Activated B cell treated with CpG ODN at 0.5 μM for 24 hours (primary cell): ENCODE results near the gene TXNDC5. TPM values are rescaled to one million over a fixed set of nuclear protein-coding genes. Genes with fewer than 3 reads are reported as not detected.

Experiments
- ATAC-seq: fragments of 200-7000 bp; cut with Tn5 transposase; one replicate; pipeline ENCODE4 v1.10.0; 2021; ENCODE audit warnings: low read depth, mild to moderate bottlenecking, moderate library complexity
- CTCF ChIA-PET: fragments of 350-600 bp; sonication (Branson Sonifier 250); formaldehyde crosslinking; loops from one replicate; lab custom pipeline; 2021; ENCODE audit warnings: antibody characterized with exemption; lab: Charles Lee
- POLR2A ChIA-PET: fragments of 350-600 bp; sonication (Branson Sonifier 250); formaldehyde crosslinking; loops from one replicate; lab custom pipeline; 2021; ENCODE audit warnings: antibody characterized with exemption; lab: Charles Lee
- DNase-seq: peaks from one replicate; pipeline ENCODE4 v3.0.0; 2022
- H3K27ac Mint-ChIP-seq: one replicate; pipeline ENCODE4 v1.8.0; 2020; ENCODE audit warnings: mixed read lengths
- H3K27me3 Mint-ChIP-seq: one replicate; pipeline ENCODE4 v1.8.0; 2021; ENCODE audit warnings: mixed read lengths
- H3K36me3 Mint-ChIP-seq: one replicate; pipeline ENCODE4 v1.8.0; 2021; ENCODE audit warnings: low read depth, mixed read lengths
- H3K4me1 Mint-ChIP-seq: one replicate; pipeline ENCODE4 v1.8.0; 2021; ENCODE audit warnings: mixed read lengths
- H3K4me3 Mint-ChIP-seq: one replicate; pipeline ENCODE4 v1.8.0; 2020; ENCODE audit warnings: mild to moderate bottlenecking, mixed read lengths
- H3K9me3 Mint-ChIP-seq: one replicate; pipeline ENCODE4 v1.8.0; 2020; ENCODE audit warnings: mixed read lengths
- CTCF ChIP-seq: fragments of 200-600 bp; IDR thresholded peaks from one replicate; pipeline ENCODE4 v1.8.0; 2022; ENCODE audit warnings: antibody characterized with exemption, mild to moderate bottlenecking
- intact Hi-C: fragments of 100-400 bp; cut with micrococcal nuclease; formaldehyde crosslinking; loops from one replicate; pipeline ENCODE4 v1.15.1; 2024
- total RNA-seq: library from RNA; stranded (reverse); gene quantifications from 2 replicates; pipeline ENCODE4 v1.2.3, GENCODE V29; 2022

Gene TXNDC5
- total RNA-seq, 1 donor from 2014 or later: 68.2 TPM

GRCh38 chr6:7859591-7859990 is 51.0 kb downstream of the TXNDC5 start:
- CTCF ChIA-PET: no interaction called here
- TF ChIP-seq CTCF: no peak

GRCh38 chr6:7851780-7852179 is 58.8 kb downstream of the TXNDC5 start:
- TF ChIP-seq CTCF: no peak
- Mint-ChIP-seq H3K4me1 (no peaks in the 10 kb centered on the region), H3K36me3 (peaks cover 1% of the 10 kb centered on the region), H3K9me3 (peaks cover 29% of the 10 kb centered on the region), H3K27ac (no peak overlapping the region), H3K4me3 (no peak overlapping the region), H3K27me3 (peaks cover 9% of the 10 kb centered on the region)
- ATAC-seq (no peak), DNase-seq (no peak)
- intact Hi-C loops: no loop called here
- ChIA-PET CTCF (no interaction called here), POLR2A (no interaction called here)

More at GRCh38 chr6:7859591-7859990, 51.0 kb downstream of the TXNDC5 start:
- H3K4me3 Mint-ChIP-seq: no peak overlapping the region
- POLR2A ChIA-PET: no interaction called here
- no peaks in the 10 kb centered on the region for H3K36me3 Mint-ChIP-seq
- no peaks in the 10 kb centered on the region for H3K9me3 Mint-ChIP-seq
- no peaks in the 10 kb centered on the region for H3K4me1 Mint-ChIP-seq
- H3K27me3 Mint-ChIP-seq: peaks cover 2% of the 10 kb centered on the region
- intact Hi-C loops: no loop called here
- DNase-seq (no peak), ATAC-seq (no peak)
- H3K27ac Mint-ChIP-seq: no peak overlapping the region

- Mint-ChIP-seq H3K4me3 (no peak overlapping the region), H3K27ac (no peak overlapping the region), H3K9me3 (peaks cover 27% of the 10 kb centered on the region), H3K4me1 (no peaks in the 10 kb centered on the region), H3K27me3 (peaks cover 14% of the 10 kb centered on the region), H3K36me3 (peaks cover 1% of the 10 kb centered on the region)
- CTCF ChIA-PET: no interaction called here
- intact Hi-C loops: no loop called here
- no peak for DNase-seq
- no peak for ATAC-seq
- TF ChIP-seq CTCF: no peak
- POLR2A ChIA-PET: no interaction called here
These were observed 62.4 kb downstream of the TXNDC5 start for GRCh38 chr6:7848229-7848628.

GRCh38 chr6:7846966-7847818 is 63.4 kb downstream of the TXNDC5 start:
- ChIA-PET POLR2A (no interaction called here), CTCF (no interaction called here)
- TF ChIP-seq CTCF: no peak
- H3K4me3 Mint-ChIP-seq: no peak overlapping the region
- DNase-seq: no peak
- H3K9me3 Mint-ChIP-seq: peaks cover 20% of the 10 kb centered on the region
- H3K36me3 Mint-ChIP-seq: no peaks in the 10 kb centered on the region
- no peaks in the 10 kb centered on the region for H3K4me1 Mint-ChIP-seq
- ATAC-seq: no peak
- intact Hi-C loops: no loop called here
- peaks cover 14% of the 10 kb centered on the region for H3K27me3 Mint-ChIP-seq
- no peak overlapping the region for H3K27ac Mint-ChIP-seq

GRCh38 chr6:7841781-7842468 is 68.7 kb downstream of the TXNDC5 start:
- intact Hi-C loops: no loop called here
- POLR2A ChIA-PET: no interaction called here
- no peak for ATAC-seq

More at GRCh38 chr6:7841781-7842468, 68.7 kb downstream of the TXNDC5 start:
- no peak for DNase-seq
- Mint-ChIP-seq H3K27ac (no peak overlapping the region), H3K9me3 (peaks cover 2% of the 10 kb centered on the region), H3K4me3 (no peak overlapping the region), H3K36me3 (no peaks in the 10 kb centered on the region), H3K4me1 (no peaks in the 10 kb centered on the region), H3K27me3 (peaks cover 13% of the 10 kb centered on the region)
- CTCF ChIA-PET: no interaction called here
- no peak for TF ChIP-seq CTCF
